BLaER1 (cell line): ENCODE measurements around the gene ADAM23.

Source experiments
- H3K27ac ChIP-seq: shearing (Covaris generic); formaldehyde crosslinking; 2 replicates; pipeline ENCODE4 v1.8.1; 2022
- H3K27me3 ChIP-seq: shearing (Covaris generic); formaldehyde crosslinking; 2 replicates; pipeline ENCODE4 v1.8.1; 2022
- H3K36me3 ChIP-seq: shearing (Covaris generic); formaldehyde crosslinking; 2 replicates; pipeline ENCODE4 v1.8.1; 2022
- H3K4me1 ChIP-seq: shearing (Covaris generic); formaldehyde crosslinking; 2 replicates; pipeline ENCODE4 v1.8.1; 2022
- H3K4me2 ChIP-seq: shearing (Covaris generic); formaldehyde crosslinking; 2 replicates; pipeline ENCODE4 v1.8.1; 2022
- H3K4me3 ChIP-seq: shearing (Covaris generic); formaldehyde crosslinking; 2 replicates; pipeline ENCODE4 v1.8.1; 2022
- H3K9ac ChIP-seq: shearing (Covaris generic); formaldehyde crosslinking; 2 replicates; pipeline ENCODE4 v1.8.1; 2022
- H3K9me3 ChIP-seq: shearing (Covaris generic); formaldehyde crosslinking; 2 replicates; pipeline ENCODE4 v1.8.1; 2022
- H4K20me1 ChIP-seq: shearing (Covaris generic); formaldehyde crosslinking; 2 replicates; pipeline ENCODE4 v1.8.1; 2022
- Cebpa-rat ChIP-seq: shearing (Covaris generic); IDR thresholded peaks from 2 replicates; pipeline ENCODE4 v1.8.1; 2022

Gene ADAM23

DNA sequence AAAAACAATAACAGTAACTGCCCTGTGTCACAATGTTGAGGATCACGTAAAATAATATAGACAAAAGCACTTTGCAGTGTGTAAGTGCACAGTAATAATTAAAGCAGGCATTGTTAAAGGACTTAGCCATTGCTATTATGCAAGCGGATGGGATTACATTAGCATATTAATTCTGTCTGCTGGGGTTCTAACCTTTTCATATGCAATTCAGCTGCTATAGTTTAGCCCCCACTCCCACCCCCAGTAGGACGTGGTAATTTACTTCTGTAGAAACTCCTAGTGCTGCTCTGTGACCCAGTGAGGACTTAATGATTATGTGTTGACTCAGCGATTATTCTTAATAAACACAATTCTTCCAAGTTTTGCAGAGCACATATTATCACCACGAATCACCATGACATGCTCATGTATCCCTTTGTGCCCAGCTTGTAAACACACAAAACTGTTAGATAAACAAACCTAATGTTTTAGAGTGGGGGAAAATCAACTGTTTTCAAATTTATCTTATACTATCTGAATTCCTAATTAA is 5.1 kb upstream of the ADAM23 start:
- no peak overlapping the region for H3K4me3 ChIP-seq
- H3K36me3 ChIP-seq: no peaks in the 10 kb centered on the region
- H4K20me1 ChIP-seq: no peaks in the 10 kb centered on the region
- H3K4me1 ChIP-seq: peaks cover 8% of the 10 kb centered on the region; the same call in 1 of the 2 replicates
- no peaks in the 10 kb centered on the region for H3K9me3 ChIP-seq
- TF ChIP-seq Cebpa-rat: no peak
- H3K27ac ChIP-seq: no peak overlapping the region
- H3K9ac ChIP-seq: no peak overlapping the region
- H3K27me3 ChIP-seq: peaks cover 19% of the 10 kb centered on the region
- no peak overlapping the region for H3K4me2 ChIP-seq

- H3K36me3 ChIP-seq: no peaks in the 10 kb centered on the region
- H3K9ac ChIP-seq: no peak overlapping the region
- H3K4me3 ChIP-seq: peak overlapping the region; percentile 77
- no peaks in the 10 kb centered on the region for H4K20me1 ChIP-seq
- peaks cover 44% of the 10 kb centered on the region for H3K27me3 ChIP-seq
- peak overlapping the region; percentile 96 for H3K4me2 ChIP-seq
- H3K4me1 ChIP-seq: peaks cover 15% of the 10 kb centered on the region
- no peaks in the 10 kb centered on the region for H3K9me3 ChIP-seq
- H3K27ac ChIP-seq: no peak overlapping the region
- TF ChIP-seq Cebpa-rat: no peak
These were observed 879 bp upstream of the ADAM23 start for GRCh38 chr2:206442474-206442832.

- peaks cover 15% of the 10 kb centered on the region for H3K4me1 ChIP-seq
- H3K9ac ChIP-seq: peak overlapping the region; percentile 73
- no peak for TF ChIP-seq Cebpa-rat
- no peaks in the 10 kb centered on the region for H3K36me3 ChIP-seq
- H3K9me3 ChIP-seq: no peaks in the 10 kb centered on the region
- no peaks in the 10 kb centered on the region for H4K20me1 ChIP-seq
- H3K27me3 ChIP-seq: peaks cover 44% of the 10 kb centered on the region
- 0 out of 2 replicates have a peak overlapping the region, but pooled peaks have one; percentile 14 for H3K27ac ChIP-seq
- H3K4me2 ChIP-seq: peak overlapping the region; percentile 96
- H3K4me3 ChIP-seq: peak overlapping the region; percentile 77
These were observed 599 bp downstream of the ADAM23 start for GRCh38 chr2:206443735-206444527.

- Histone ChIP-seq H4K20me1 (no peaks in the 10 kb centered on the region), H3K4me2 (no peak overlapping the region), H3K27ac (no peak overlapping the region), H3K9me3 (no peaks in the 10 kb centered on the region), H3K4me1 (peaks cover 15% of the 10 kb centered on the region), H3K9ac (no peak overlapping the region), H3K4me3 (no peak overlapping the region), H3K27me3 (peaks cover 44% of the 10 kb centered on the region), H3K36me3 (no peaks in the 10 kb centered on the region)
- no peak for TF ChIP-seq Cebpa-rat
These were observed 2.6 kb downstream of the ADAM23 start for GRCh38 chr2:206445948-206446347.

DNA sequence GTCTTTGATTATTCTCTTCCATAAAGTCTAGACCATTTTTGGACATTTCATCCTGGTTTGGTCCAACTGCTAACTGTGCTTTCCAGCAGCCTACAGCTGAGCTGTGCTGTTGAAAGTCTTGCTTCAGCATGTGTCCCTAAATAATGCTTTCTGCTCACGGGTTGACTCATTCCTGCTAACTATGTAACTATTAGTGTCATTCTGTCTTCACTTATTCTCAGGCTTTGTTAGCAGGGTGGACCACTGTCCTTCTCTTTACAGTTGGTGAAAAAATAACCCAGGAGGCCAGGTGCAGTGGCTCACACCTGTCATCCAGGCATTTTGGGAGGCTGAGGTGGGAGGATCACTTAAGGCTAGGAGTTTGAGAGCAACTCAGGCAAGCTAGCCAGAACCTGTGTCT is 8.9 kb downstream of the ADAM23 start:
- no peak for TF ChIP-seq Cebpa-rat
- Histone ChIP-seq H3K9me3 (no peaks in the 10 kb centered on the region), H3K27ac (no peak overlapping the region), H3K4me3 (no peak overlapping the region), H3K36me3 (no peaks in the 10 kb centered on the region), H3K9ac (no peak overlapping the region), H3K4me2 (no peak overlapping the region), H3K27me3 (no peaks in the 10 kb centered on the region), H4K20me1 (no peaks in the 10 kb centered on the region), H3K4me1 (peaks cover 7% of the 10 kb centered on the region)

DNA sequence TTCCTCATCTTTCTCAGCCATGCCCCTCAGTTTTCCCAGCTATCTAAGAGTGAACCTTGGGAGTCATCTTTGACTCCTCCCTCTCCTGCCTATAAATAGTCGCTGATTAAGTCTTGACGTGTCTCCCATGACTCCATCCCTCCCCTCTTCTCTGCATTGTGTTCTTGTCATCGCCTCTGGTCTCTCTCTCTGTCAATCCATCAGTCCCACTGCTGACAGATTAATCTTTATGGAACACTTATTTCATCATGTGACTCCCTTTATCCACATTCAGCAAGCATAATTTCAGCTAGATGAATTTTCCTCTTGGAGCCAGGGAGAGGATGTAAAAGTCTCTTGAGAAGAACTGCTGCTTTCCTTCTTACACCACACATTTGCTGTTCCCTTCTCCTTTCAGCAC is 9.4 kb downstream of the ADAM23 start:
- Histone ChIP-seq H3K9ac (no peak overlapping the region), H3K4me1 (peaks cover 12% of the 10 kb centered on the region), H3K4me3 (no peak overlapping the region), H3K4me2 (no peak overlapping the region), H3K36me3 (no peaks in the 10 kb centered on the region), H3K9me3 (no peaks in the 10 kb centered on the region), H3K27ac (no peak overlapping the region), H4K20me1 (no peaks in the 10 kb centered on the region), H3K27me3 (no peaks in the 10 kb centered on the region)
- no peak for TF ChIP-seq Cebpa-rat

- Histone ChIP-seq H3K4me1 (peaks cover 18% of the 10 kb centered on the region), H4K20me1 (no peaks in the 10 kb centered on the region), H3K36me3 (no peaks in the 10 kb centered on the region), H3K9me3 (no peaks in the 10 kb centered on the region), H3K4me2 (no peak overlapping the region), H3K27ac (no peak overlapping the region), H3K4me3 (no peak overlapping the region), H3K27me3 (no peaks in the 10 kb centered on the region), H3K9ac (no peak overlapping the region)
- TF ChIP-seq Cebpa-rat: no peak
These were observed 12.9 kb downstream of the ADAM23 start for GRCh38 chr2:206456078-206456754.

GRCh38 chr2:206457188-206457634 is 13.9 kb downstream of the ADAM23 start:
- Histone ChIP-seq H3K4me2 (peak overlapping the region; percentile 40), H3K4me3 (no peak overlapping the region)

GRCh38 chr2:206462240-206462854 is 19.0 kb downstream of the ADAM23 start:
- H3K4me2 ChIP-seq: peak overlapping the region; percentile 74

More at GRCh38 chr2:206457188-206457634, 13.9 kb downstream of the ADAM23 start:
- Histone ChIP-seq H3K27me3 (no peaks in the 10 kb centered on the region), H3K9me3 (no peaks in the 10 kb centered on the region), H3K27ac (no peak overlapping the region), H3K9ac (no peak overlapping the region), H4K20me1 (no peaks in the 10 kb centered on the region), H3K4me1 (peaks cover 25% of the 10 kb centered on the region), H3K36me3 (no peaks in the 10 kb centered on the region)
- TF ChIP-seq Cebpa-rat: no peak

GRCh38 chr2:206463685-206464084 is 20.4 kb downstream of the ADAM23 start:
- H3K27ac ChIP-seq: no peak overlapping the region
- no peak for TF ChIP-seq Cebpa-rat
- H3K36me3 ChIP-seq: no peaks in the 10 kb centered on the region
- H4K20me1 ChIP-seq: no peaks in the 10 kb centered on the region
- no peak overlapping the region for H3K9ac ChIP-seq
- no peaks in the 10 kb centered on the region for H3K27me3 ChIP-seq
- no peak overlapping the region; the same call in 1 of the 2 replicates for H3K4me2 ChIP-seq
- peaks cover 17% of the 10 kb centered on the region for H3K4me1 ChIP-seq
- peaks cover 9% of the 10 kb centered on the region; the same call in 1 of the 2 replicates for H3K9me3 ChIP-seq
- H3K4me3 ChIP-seq: no peak overlapping the region

More at GRCh38 chr2:206462240-206462854, 19.0 kb downstream of the ADAM23 start:
- Histone ChIP-seq H3K4me1 (peaks cover 27% of the 10 kb centered on the region), H3K4me3 (no peak overlapping the region), H3K9me3 (no peaks in the 10 kb centered on the region), H3K27ac (no peak overlapping the region), H3K9ac (no peak overlapping the region), H3K27me3 (no peaks in the 10 kb centered on the region), H3K36me3 (no peaks in the 10 kb centered on the region), H4K20me1 (no peaks in the 10 kb centered on the region)
- no peak for TF ChIP-seq Cebpa-rat
